Iris pigment epithelial cell (primary cell): ENCODE results near the gene RIN3.
A peak's percentile ranks its signal among the peaks of the same experiment; 100 is the strongest.

Source experiments
- DNase-seq: peaks from one replicate; pipeline ENCODE4 v3.0.0-alpha.2; 2011; ENCODE audit warnings: low read depth

Gene RIN3

GRCh38 chr14:92650581-92651105 is 137.1 kb downstream of the RIN3 start:
- no peak for DNase-seq

- DNase-seq, result peak; percentile 36
Measured at GRCh38 chr14:92651106-92651757, 137.7 kb downstream of the RIN3 start.

- no peak for DNase-seq
Measured at GRCh38 chr14:92651758-92652406, 138.3 kb downstream of the RIN3 start.

- DNase-seq, result no peak
Measured at GRCh38 chr14:92652413-92653151, 139.0 kb downstream of the RIN3 start.

- no peak for DNase-seq
Measured at GRCh38 chr14:92653162-92653651, 139.6 kb downstream of the RIN3 start.

- no peak for DNase-seq
Measured at GRCh38 chr14:92654239-92654901, 140.8 kb downstream of the RIN3 start.

GRCh38 chr14:92655419-92656201 is 142.0 kb downstream of the RIN3 start:
- DNase-seq, result no peak

- DNase-seq, result no peak
Measured at GRCh38 chr14:92656306-92657081, 142.9 kb downstream of the RIN3 start.

GRCh38 chr14:92657457-92658142 is 144.0 kb downstream of the RIN3 start:
- no peak for DNase-seq

- no peak for DNase-seq
Measured at GRCh38 chr14:92658160-92658559, 144.6 kb downstream of the RIN3 start.

GRCh38 chr14:92658684-92659083 is 145.1 kb downstream of the RIN3 start:
- peak; percentile 33 for DNase-seq

GRCh38 chr14:92659765-92660561 is 146.4 kb downstream of the RIN3 start:
- peak; percentile 73 for DNase-seq

GRCh38 chr14:92660571-92660970 is 147.0 kb downstream of the RIN3 start:
- DNase-seq, result no peak

GRCh38 chr14:92663049-92663448 is 149.5 kb downstream of the RIN3 start:
- DNase-seq, result no peak

GRCh38 chr14:92665661-92666110 is 152.1 kb downstream of the RIN3 start:
- DNase-seq, result no peak

GRCh38 chr14:92666251-92666650 is 152.7 kb downstream of the RIN3 start:
- no peak for DNase-seq

- no peak for DNase-seq
Measured at GRCh38 chr14:92668276-92668973, 154.8 kb downstream of the RIN3 start.

GRCh38 chr14:92670160-92670559 is 156.6 kb downstream of the RIN3 start:
- DNase-seq, result peak; percentile 45
